ENCODE results near the gene REL. TPM values are rescaled to one million over a fixed set of nuclear protein-coding genes. Genes with fewer than 3 reads are reported as not detected.
A peak's percentile ranks its signal among the peaks of the same experiment; 100 is the strongest.

The REL gene
- total and polyA plus RNA-seq, 2 of the 13 experiments (the other 11 are each of a cell fraction or from before 2014, with no cell fraction given): 3.7 to 7.0 TPM

DNA sequence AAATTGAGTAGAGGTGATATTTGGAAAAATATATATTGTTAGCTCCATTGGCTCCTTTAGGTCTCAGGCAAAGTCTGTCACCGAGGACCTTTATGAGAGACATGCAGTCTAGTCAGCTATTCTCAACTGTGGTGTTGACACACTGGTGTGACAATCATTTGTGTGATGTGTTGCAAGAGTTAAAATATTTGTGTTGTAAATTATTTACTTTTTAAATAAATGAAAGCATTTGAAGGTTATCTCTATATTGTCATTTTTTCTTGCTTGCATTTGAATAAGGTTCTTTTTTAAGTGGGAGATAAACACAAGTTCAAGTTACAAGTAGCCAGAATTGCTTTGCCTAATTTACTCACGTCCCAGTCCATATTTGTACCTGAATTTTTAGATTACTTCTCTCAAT is 4.3 kb downstream of the REL start (continued):
- TF ChIP-seq NR3C1 (CRISPR knock-in tag; IDR thresholded peaks at IDR 0.05) (no peak), MED8 (CRISPR knock-in tag; IDR thresholded peaks at IDR 0.05; ENCODE audit: insufficient replicate concordance) (no peak), SKIL (CRISPR knock-in tag; IDR thresholded peaks at IDR 0.05; ENCODE audit: borderline replicate concordance) (no peak), CHD2 (IDR thresholded peaks at IDR 0.05; ENCODE audit: low read depth, low read length) (no peak), SAP130 (CRISPR knock-in tag; IDR thresholded peaks at IDR 0.05; ENCODE audit: low read depth) (peak; percentile 73), ZNF713 (CRISPR knock-in tag; IDR thresholded peaks at IDR 0.05) (no peak), SIX4 (CRISPR knock-in tag; IDR thresholded peaks at IDR 0.05) (peak; percentile 18; the same call in 1 of the 2 replicates), IKZF1 (IDR thresholded peaks at IDR 0.05) (no peak), HDAC1 (CRISPR knock-in tag; IDR thresholded peaks at IDR 0.05) (0 out of 2 replicates have a peak, but pooled peaks have one; percentile 23), ZSCAN21 (CRISPR knock-in tag; IDR thresholded peaks at IDR 0.05; ENCODE audit: borderline replicate concordance) (no peak), SOX6 (IDR thresholded peaks at IDR 0.05) (no peak), SOX6 (CRISPR knock-in tag; IDR thresholded peaks at IDR 0.05) (peak; percentile 88), TBL1XR1 (IDR thresholded peaks at IDR 0.05; ENCODE audit: borderline replicate concordance, low read length, partially characterized antibody) (no peak), NR2F6 (IDR thresholded peaks at IDR 0.05) (peak; percentile 60; the same call in 1 of the 2 replicates), NR2F6 (CRISPR knock-in tag; IDR thresholded peaks at IDR 0.05) (no peak), KDM6A (CRISPR knock-in tag; IDR thresholded peaks at IDR 0.05; ENCODE audit: low read depth) (no peak), RERE (CRISPR knock-in tag; IDR thresholded peaks at IDR 0.05; ENCODE audit: low read depth) (peak; percentile 76; the same call in 1 of the 2 replicates), ZNF180 (CRISPR knock-in tag; IDR thresholded peaks at IDR 0.05; ENCODE audit: borderline replicate concordance, low read depth) (no peak), CEBPB (IDR thresholded peaks at IDR 0.05; ENCODE audit: borderline replicate concordance, low read depth, low read length) (peak; percentile 95), TSC22D2 (CRISPR knock-in tag; IDR thresholded peaks at IDR 0.05; ENCODE audit: borderline replicate concordance) (no peak), JDP2 (CRISPR knock-in tag; IDR thresholded peaks at IDR 0.05; ENCODE audit: borderline replicate concordance) (no peak), ZBTB34 (CRISPR knock-in tag; IDR thresholded peaks at IDR 0.05) (no peak), TP53 (CRISPR knock-in tag; conservative IDR thresholded peaks at IDR 0.05) (no peak)
- TF ChIP-seq, protein P1, sequence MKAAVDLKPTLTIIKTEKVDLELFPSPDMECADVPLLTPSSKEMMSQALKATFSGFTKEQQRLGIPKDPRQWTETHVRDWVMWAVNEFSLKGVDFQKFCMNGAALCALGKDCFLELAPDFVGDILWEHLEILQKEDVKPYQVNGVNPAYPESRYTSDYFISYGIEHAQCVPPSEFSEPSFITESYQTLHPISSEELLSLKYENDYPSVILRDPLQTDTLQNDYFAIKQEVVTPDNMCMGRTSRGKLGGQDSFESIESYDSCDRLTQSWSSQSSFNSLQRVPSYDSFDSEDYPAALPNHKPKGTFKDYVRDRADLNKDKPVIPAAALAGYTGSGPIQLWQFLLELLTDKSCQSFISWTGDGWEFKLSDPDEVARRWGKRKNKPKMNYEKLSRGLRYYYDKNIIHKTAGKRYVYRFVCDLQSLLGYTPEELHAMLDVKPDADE (CRISPR knock-in tag; IDR thresholded peaks at IDR 0.05): no peak
